Heart left ventricle (tissue), 16 donors: Measurements from ENCODE around the gene NELFB. TPM values are rescaled to one million over a fixed set of nuclear protein-coding genes. Genes with fewer than 3 reads are reported as not detected.

Experiments used
- ATAC-seq, 4 donors: fragments of 200-7000 bp; cut with Tn5 transposase; one replicate each; pipeline ENCODE4 v1.9.1; 2020 to 2022; ENCODE audit warnings: moderate library complexity in 4 of 4, mild to moderate bottlenecking in 3 of 4, moderate number of reproducible peaks in 1 of 4
- DNase-seq, 5 donors: peaks; one replicate each; pipeline ENCODE4 v3.0.0-alpha.2; 2020
- H3K27ac ChIP-seq, 12 donors: fragments of 200-600 bp; sonication (generic) in 4 of 12; one replicate each; pipeline versions ENCODE4 v1.5.0 to v1.8.0; 2016 to 2022; ENCODE audit warnings: mild to moderate bottlenecking in 2 of 12
- H3K27me3 ChIP-seq, 9 donors: fragments of 200-600 bp; sonication (generic) in 2 of 9; one replicate each; pipeline versions ENCODE4 v1.5.1 to v1.8.0; 2016 to 2022; ENCODE audit warnings: mild to moderate bottlenecking in 3 of 9
- H3K36me3 ChIP-seq, 9 donors: fragments of 200-600 bp; sonication (generic) in 2 of 9; one replicate each; pipeline versions ENCODE4 v1.5.0 to v1.8.0; 2018 to 2022; ENCODE audit warnings: mild to moderate bottlenecking in 2 of 9
- H3K4me1 ChIP-seq, 12 donors: fragments of 200-600 bp; sonication (generic) in 4 of 12; one replicate each; pipeline versions ENCODE4 v1.5.0 to v1.8.0; 2016 to 2022; ENCODE audit warnings: mild to moderate bottlenecking in 3 of 12
- H3K4me3 ChIP-seq, 12 donors: fragments of 200-600 bp; sonication (generic) in 4 of 12; one replicate each; pipeline versions ENCODE4 v1.5.0 to v1.8.0; 2017 to 2022; ENCODE audit warnings: mild to moderate bottlenecking in 9 of 12, moderate library complexity in 4 of 12
- H3K9me3 ChIP-seq, 12 donors: fragments of 200-600 bp; sonication (generic) in 4 of 12; one replicate each; pipeline versions ENCODE4 v1.5.0 to v1.8.0; 2016 to 2022; ENCODE audit warnings: mild to moderate bottlenecking in 1 of 12
- CTCF ChIP-seq, 12 donors: fragments of 200-600 bp; sonication (generic) in 4 of 12; IDR thresholded peaks; one replicate each; pipeline versions ENCODE4 v1.5.0 to v1.8.0; 2018 to 2022; ENCODE audit warnings: antibody characterized with exemption in 12 of 12, mild to moderate bottlenecking in 5 of 12
- POLR2A ChIP-seq, 2 donors: fragments of 450-650 bp; IDR thresholded peaks; one replicate each; pipeline ENCODE4 v1.6.1; 2017; ENCODE audit warnings: antibody characterized with exemption in 2 of 2, mild to moderate bottlenecking in 2 of 2, moderate library complexity in 2 of 2
- WGBS, 4 donors: extraction: QIAGEN DNeasy Blood & Tissue Kit in 2 of 4; methylation state at CpG; one replicate each; pipeline versions ENCODE4 v1.1.5 to v1.1.7; 2013 to 2018; 5-methylcytosine and 5-hydroxymethylcytosine counted together
- intact Hi-C, 10 donors: fragments of 100-400 bp; cut with DNase I; formaldehyde crosslinking; loops; one replicate each; pipeline versions ENCODE4 v1.11.1 to v1.14.2; 2022
- polyA plus RNA-seq, 2 donors: library from polyadenylated mRNA; stranded (reverse); fragments of 200-250 nt; gene quantifications; one replicate each; pipeline ENCODE4 v1.2.3, GENCODE V29; 2013
- total RNA-seq, 9 donors: library from RNA; depleted of rRNA in 2 of 9; stranded (reverse); fragments of >200 nt in 2 of 9; fragmentation: NEBNext Ultra II Directional in 3 of 9; extraction: Animal tissue kit (Norgen Biotek cat#: 25700) in 3 of 9; gene quantifications; one replicate each; pipeline versions ENCODE4 v1.1.0 to v1.2.4, GENCODE V29; 2016 to 2023
- donor health status: ischemic (EF 13 %, LVEDD 7.1; RV severe dilation, severe dysfunction).
- donor health status: healthy with polysubstance abuse.
- donor health status: DM: no; HTN: yes; CAD: no.
- donor health status: DM: no; HTN: no; CAD: no.
- donor health status: ischemic (EF 25% LVEDD 6.9; RV normal size, moderate dysfunction).
- donor health status: ischemic (EF 25% LVEDD 5.7; RV mildly dilated, moderate dysfunction).
- donor health status: healthy.
- donor health status: DM: yes; HTN: yes; CAD: no.
- donor health status: ischemic (EF 35%, LVEDD 5.7; RV mildly dilated, moderate dysfunction).
- donor health status: nonischemic (EF 11% LVEDD 7.7; RV severe dilation, severe dysfunction).
- donor health status: DM: yes; HTN: yes; CAD: no.
- donor health status: PGD.
- donor health status: ischemic (EF 29% LVEDD 5.4; RV normal size, mild dysfunction).
- donor health status: nonischemic (EF 23%, LVEDD 6.1; RV moderate dilation, normal function).

The NELFB gene
- total and polyA plus RNA-seq, 11 donors = 31.4 to 77.8 (median 38.1) TPM

GRCh38 chr9:137244486-137245449 is 10.4 kb upstream of the NELFB start:
- H3K36me3 ChIP-seq = peaks cover 0 to 24% (median 18%) of the 10 kb centered on the region in 9 donors
- peaks cover 0 to 39% (median 29%) of the 10 kb centered on the region in 12 donors for H3K4me1 ChIP-seq
- H3K9me3 ChIP-seq = no peaks in the 10 kb centered on the region
- no peak overlapping the region for H3K4me3 ChIP-seq
- intact Hi-C loops = no loop called here
- DNase-seq (no peak), ATAC-seq (no peak)
- 75 to 83% (median 80%) methylated on average over 28 to 36 of the region's 36 CpGs for WGBS, 4 donors
- no peak overlapping the region for H3K27ac ChIP-seq
- no peak for TF ChIP-seq CTCF (IDR thresholded peaks at IDR 0.05)
- no peak for TF ChIP-seq POLR2A (IDR thresholded peaks at IDR 0.05)
- no peaks in the 10 kb centered on the region for H3K27me3 ChIP-seq

GRCh38 chr9:137245450-137246421 is 9.4 kb upstream of the NELFB start:
- Histone ChIP-seq H3K4me3 (no peak overlapping the region), H3K4me1 (peaks cover 0 to 40% (median 30%) of the 10 kb centered on the region in 12 donors), H3K36me3 (peaks cover 0 to 24% (median 18%) of the 10 kb centered on the region in 9 donors), H3K9me3 (no peaks in the 10 kb centered on the region), H3K27me3 (no peaks in the 10 kb centered on the region), H3K27ac (no peak overlapping the region)
- TF ChIP-seq CTCF (IDR thresholded peaks at IDR 0.05) (no peak), POLR2A (IDR thresholded peaks at IDR 0.05) (no peak)
- intact Hi-C loops = no loop called here
- DNase-seq = no peak
- 92 to 94% (median 93%) methylated on average over 18 to 25 of the region's 25 CpGs for WGBS, 4 donors
- ATAC-seq = no peak

- peak in 1 of 4 donors; percentile 2 for ATAC-seq
- 73 to 83% (median 81%) methylated on average over 19 to 20 of the region's 20 CpGs for WGBS, 4 donors
- Histone ChIP-seq H3K4me3 (no peak overlapping the region), H3K27ac (no peak overlapping the region), H3K36me3 (peaks cover 0 to 17% (median 15%) of the 10 kb centered on the region in 9 donors), H3K9me3 (no peaks in the 10 kb centered on the region), H3K4me1 (peaks cover 0 to 37% (median 27%) of the 10 kb centered on the region in 12 donors), H3K27me3 (no peaks in the 10 kb centered on the region)
- intact Hi-C loops = no loop called here
- no peak for DNase-seq
- TF ChIP-seq POLR2A (IDR thresholded peaks at IDR 0.05) = no peak
- TF ChIP-seq CTCF (IDR thresholded peaks at IDR 0.05) = no peak
These were observed 7.8 kb upstream of the NELFB start for GRCh38 chr9:137247135-137247915.
